ENCODE data around the gene DPYD.

GRCh38 chr1:97074771-97075170 is 846.1 kb downstream of the DPYD start:
- TF ChIP-seq YBX1 (IDR thresholded peaks at IDR 0.05) (no peak), NRF1 (conservative IDR thresholded peaks at IDR 0.05; ENCODE audit: low read depth, low read length) (no peak), EZH2 (IDR thresholded peaks at IDR 0.05; ENCODE audit: borderline replicate concordance, control insufficient read depth, low read depth, low read length) (no peak)
- TF ChIP-seq, protein P1, sequence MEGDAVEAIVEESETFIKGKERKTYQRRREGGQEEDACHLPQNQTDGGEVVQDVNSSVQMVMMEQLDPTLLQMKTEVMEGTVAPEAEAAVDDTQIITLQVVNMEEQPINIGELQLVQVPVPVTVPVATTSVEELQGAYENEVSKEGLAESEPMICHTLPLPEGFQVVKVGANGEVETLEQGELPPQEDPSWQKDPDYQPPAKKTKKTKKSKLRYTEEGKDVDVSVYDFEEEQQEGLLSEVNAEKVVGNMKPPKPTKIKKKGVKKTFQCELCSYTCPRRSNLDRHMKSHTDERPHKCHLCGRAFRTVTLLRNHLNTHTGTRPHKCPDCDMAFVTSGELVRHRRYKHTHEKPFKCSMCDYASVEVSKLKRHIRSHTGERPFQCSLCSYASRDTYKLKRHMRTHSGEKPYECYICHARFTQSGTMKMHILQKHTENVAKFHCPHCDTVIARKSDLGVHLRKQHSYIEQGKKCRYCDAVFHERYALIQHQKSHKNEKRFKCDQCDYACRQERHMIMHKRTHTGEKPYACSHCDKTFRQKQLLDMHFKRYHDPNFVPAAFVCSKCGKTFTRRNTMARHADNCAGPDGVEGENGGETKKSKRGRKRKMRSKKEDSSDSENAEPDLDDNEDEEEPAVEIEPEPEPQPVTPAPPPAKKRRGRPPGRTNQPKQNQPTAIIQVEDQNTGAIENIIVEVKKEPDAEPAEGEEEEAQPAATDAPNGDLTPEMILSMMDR (IDR thresholded peaks at IDR 0.05 in 2 of 3, conservative IDR thresholded peaks at IDR 0.05 in 1 of 3; ENCODE audit: control insufficient read depth in 2 of 3, extremely low read depth in 1 of 3, insufficient read depth in 1 of 3, low read depth in 3 of 3, low read length in 3 of 3) = no peak

Data from GM12878 (cell line).